ENCODE data around the gene ZDHHC8. TPM values are rescaled to one million over a fixed set of nuclear protein-coding genes. Genes with fewer than 3 reads are reported as not detected.

ZDHHC8 gene
- total RNA-seq, 1 experiment from 2014 or later, result 89.3 TPM

GRCh38 chr22:20108757-20109230 lies 22.8 kb upstream of the ZDHHC8 start:
- Histone ChIP-seq H3K9me3 (ENCODE audit: control insufficient read depth in 1 of 2, insufficient read depth in 1 of 2, low read depth in 1 of 2, low read length in 2 of 2) (no peaks in the 10 kb centered on the region), H3K27ac (ENCODE audit: low read depth, low read length) (no peak overlapping the region), H4K20me1 (ENCODE audit: insufficient read depth) (no peaks in the 10 kb centered on the region), H3K4me2 (ENCODE audit: low read length) (no peak overlapping the region), H3K36me3 (ENCODE audit: control insufficient read depth in 1 of 2, insufficient read depth in 2 of 2, low read length in 2 of 2) (peaks cover 24 to 69% of the 10 kb centered on the region in 2 experiments; a peak in 3 of 4 replicates), H3K79me2 (ENCODE audit: insufficient read depth, low read length) (peaks cover 22% of the 10 kb centered on the region), H2AFZ (ENCODE audit: low read depth, low read length, poor library complexity, severe bottlenecking) (no peak overlapping the region), H3K4me3 (replicated peaks in 1 of 2; ENCODE audit: low read depth in 1 of 2, low read length in 2 of 2) (no peak overlapping the region), H3K4me1 (ENCODE audit: control insufficient read depth in 1 of 2, insufficient read depth in 2 of 2, low read length in 2 of 2) (peaks cover 0 to 4% of the 10 kb centered on the region in 2 experiments; a peak in 1 of 4 replicates), H3K27me3 (ENCODE audit: insufficient read depth, low read length) (no peaks in the 10 kb centered on the region), H3K9ac (ENCODE audit: low read length) (no peak overlapping the region), H3K9me2 (ENCODE audit: insufficient read depth) (no peaks in the 10 kb centered on the region)
- intact Hi-C loops (cut with micrococcal nuclease), result no loop called here
- no peak for TF ChIP-seq RAD21 (IDR thresholded peaks at IDR 0.05; ENCODE audit: low read depth)
- TF ChIP-seq REST (IDR thresholded peaks at IDR 0.05; ENCODE audit: low read depth), result no peak
- no peak for TF ChIP-seq TCF7L2 (IDR thresholded peaks at IDR 0.05; ENCODE audit: borderline replicate concordance, extremely low read depth, insufficient read depth, insufficient read length)
- TF ChIP-seq POLR2AphosphoS5 (IDR thresholded peaks at IDR 0.05; ENCODE audit: low read depth, low read length), result no peak
- TF ChIP-seq MAX (IDR thresholded peaks at IDR 0.05), result no peak
- TF ChIP-seq, protein P1, sequence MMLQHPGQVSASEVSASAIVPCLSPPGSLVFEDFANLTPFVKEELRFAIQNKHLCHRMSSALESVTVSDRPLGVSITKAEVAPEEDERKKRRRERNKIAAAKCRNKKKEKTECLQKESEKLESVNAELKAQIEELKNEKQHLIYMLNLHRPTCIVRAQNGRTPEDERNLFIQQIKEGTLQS (IDR thresholded peaks at IDR 0.05), result no peak
- BruUV-seq (replicated peaks), result no TSS peak
- ChIA-PET RAD21 (ENCODE audit: low non-redundant PET in 1 of 2, low total read pairs in 2 of 2, uncharacterized antibody in 2 of 2, unreplicated experiment in 2 of 2) (no interaction called here), POLR2A (no interaction called here), CTCF (no interaction called here)
- ATAC-seq, result no peak
- no peak for DNase-seq (ENCODE audit: low read depth, low spot score)

All from HCT116 (cell line).